IPS-20b (cell line): Measurements from ENCODE around the gene TRMT61A.

ENCODE experiments used
- H3K27ac ChIP-seq: one replicate; pipeline ENCODE4 v1.5.1; 2013; ENCODE audit warnings: low read length
- H3K27me3 ChIP-seq: 2 replicates; pipeline ENCODE4 v1.6.1; 2013; ENCODE audit warnings: mild to moderate bottlenecking, low read length, inconsistent platforms; ENCODE audit not compliant: insufficient read depth
- H3K36me3 ChIP-seq: 2 replicates; pipeline ENCODE4 v1.6.1; 2013; ENCODE audit warnings: low read depth, mild to moderate bottlenecking, inconsistent platforms, low read length, moderate library complexity; ENCODE audit not compliant: insufficient read depth
- H3K4me1 ChIP-seq: 2 replicates; pipeline ENCODE4 v1.6.1; 2013; ENCODE audit warnings: mild to moderate bottlenecking, control low read depth, inconsistent platforms, low read length, moderate library complexity; ENCODE audit not compliant: insufficient read depth
- H3K4me3 ChIP-seq: 2 replicates; pipeline ENCODE4 v1.5.1; 2013; ENCODE audit warnings: mild to moderate bottlenecking, low read length, inconsistent platforms
- H3K9ac ChIP-seq: 2 replicates; pipeline ENCODE4 v1.6.1; 2013; ENCODE audit warnings: low read depth, mild to moderate bottlenecking, inconsistent platforms, low read length, moderate library complexity
- H3K9me3 ChIP-seq: 2 replicates; pipeline ENCODE4 v1.6.1; 2013; ENCODE audit warnings: mild to moderate bottlenecking, low read depth, low read length, inconsistent platforms; ENCODE audit not compliant: insufficient read depth

Gene TRMT61A

GRCh38 chr14:103533137-103533998 is 4.4 kb downstream of the TRMT61A start:
- peaks cover 3% of the 10 kb centered on the region; the same call in 1 of the 2 replicates for H3K27me3 ChIP-seq
- no peak overlapping the region for H3K4me3 ChIP-seq
- H3K36me3 ChIP-seq: peaks cover 19% of the 10 kb centered on the region
- H3K9me3 ChIP-seq: no peaks in the 10 kb centered on the region
- no peak overlapping the region for H3K9ac ChIP-seq
- H3K27ac ChIP-seq: no peak overlapping the region
- H3K4me1 ChIP-seq: peaks cover 4% of the 10 kb centered on the region; the same call in 1 of the 2 replicates

DNA sequence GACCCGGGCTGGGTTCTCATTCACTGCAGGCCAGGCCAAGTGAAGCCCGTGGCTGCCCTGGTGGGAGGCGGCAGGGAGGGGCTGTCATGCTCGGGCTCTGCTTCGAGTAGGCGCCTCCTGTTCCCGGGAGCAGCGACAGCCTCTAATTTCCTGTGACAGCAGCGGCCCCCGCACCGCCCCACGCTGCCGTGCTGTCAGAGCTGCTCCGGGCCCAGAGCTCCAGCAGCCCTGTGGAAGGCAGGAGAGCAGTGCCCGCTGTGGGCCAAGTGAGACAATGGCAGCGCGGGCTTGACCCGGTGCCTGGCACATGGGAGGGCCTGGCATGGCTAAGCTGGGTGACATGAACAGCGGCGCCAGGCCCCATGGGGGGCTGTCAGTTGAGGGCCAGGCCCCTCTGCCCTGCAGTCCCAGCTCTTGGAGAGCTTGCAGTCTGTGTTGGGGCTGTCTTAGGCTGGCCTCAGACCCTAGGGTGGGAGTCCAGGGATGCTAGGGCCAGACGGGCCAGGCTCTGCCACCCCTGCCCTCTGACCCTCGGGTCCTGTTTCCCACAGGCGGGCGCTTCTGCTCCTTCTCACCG is 5.1 kb downstream of the TRMT61A start:
- H3K4me1 ChIP-seq: 0 out of 2 replicates have a peak, but pooled peaks cover 4% of the 10 kb centered on the region
- H3K36me3 ChIP-seq: peaks cover 19% of the 10 kb centered on the region
- no peak overlapping the region for H3K9ac ChIP-seq
- no peak overlapping the region for H3K4me3 ChIP-seq
- H3K27me3 ChIP-seq: peaks cover 8% of the 10 kb centered on the region; the same call in 1 of the 2 replicates
- H3K27ac ChIP-seq: no peak overlapping the region
- no peaks in the 10 kb centered on the region for H3K9me3 ChIP-seq

DNA sequence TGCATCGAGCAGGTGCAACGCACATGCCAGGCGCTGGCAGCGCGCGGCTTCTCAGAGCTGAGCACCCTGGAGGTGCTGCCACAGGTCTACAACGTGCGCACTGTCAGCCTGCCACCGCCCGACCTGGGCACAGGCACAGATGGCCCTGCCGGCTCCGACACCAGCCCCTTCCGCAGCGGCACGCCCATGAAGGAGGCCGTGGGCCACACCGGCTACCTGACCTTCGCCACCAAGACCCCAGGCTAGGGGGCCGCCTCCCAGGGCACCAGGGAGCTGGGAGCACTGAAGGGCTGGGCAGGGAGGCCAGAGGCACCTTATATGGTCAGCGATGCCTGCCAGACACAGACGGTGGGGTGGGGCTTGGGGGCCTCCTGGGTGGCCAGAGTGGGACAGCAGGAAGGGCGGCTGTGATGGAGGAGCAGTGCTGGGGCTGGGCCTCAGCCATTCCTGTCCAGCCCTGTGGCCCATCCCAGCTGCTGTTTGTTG is 5.6 kb downstream of the TRMT61A start:
- Histone ChIP-seq H3K36me3 (peaks cover 19% of the 10 kb centered on the region), H3K4me1 (0 out of 2 replicates have a peak, but pooled peaks cover 3% of the 10 kb centered on the region), H3K27ac (no peak overlapping the region), H3K4me3 (no peak overlapping the region), H3K9me3 (no peaks in the 10 kb centered on the region), H3K27me3 (peaks cover 13% of the 10 kb centered on the region; the same call in 1 of the 2 replicates), H3K9ac (no peak overlapping the region)

GRCh38 chr14:103535081-103535890 is 6.3 kb downstream of the TRMT61A start:
- no peak overlapping the region for H3K27ac ChIP-seq
- H3K4me1 ChIP-seq: no peaks in the 10 kb centered on the region
- H3K9me3 ChIP-seq: no peaks in the 10 kb centered on the region
- no peak overlapping the region for H3K9ac ChIP-seq
- peaks cover 13% of the 10 kb centered on the region; the same call in 1 of the 2 replicates for H3K27me3 ChIP-seq
- H3K36me3 ChIP-seq: peaks cover 19% of the 10 kb centered on the region
- H3K4me3 ChIP-seq: no peak overlapping the region

DNA sequence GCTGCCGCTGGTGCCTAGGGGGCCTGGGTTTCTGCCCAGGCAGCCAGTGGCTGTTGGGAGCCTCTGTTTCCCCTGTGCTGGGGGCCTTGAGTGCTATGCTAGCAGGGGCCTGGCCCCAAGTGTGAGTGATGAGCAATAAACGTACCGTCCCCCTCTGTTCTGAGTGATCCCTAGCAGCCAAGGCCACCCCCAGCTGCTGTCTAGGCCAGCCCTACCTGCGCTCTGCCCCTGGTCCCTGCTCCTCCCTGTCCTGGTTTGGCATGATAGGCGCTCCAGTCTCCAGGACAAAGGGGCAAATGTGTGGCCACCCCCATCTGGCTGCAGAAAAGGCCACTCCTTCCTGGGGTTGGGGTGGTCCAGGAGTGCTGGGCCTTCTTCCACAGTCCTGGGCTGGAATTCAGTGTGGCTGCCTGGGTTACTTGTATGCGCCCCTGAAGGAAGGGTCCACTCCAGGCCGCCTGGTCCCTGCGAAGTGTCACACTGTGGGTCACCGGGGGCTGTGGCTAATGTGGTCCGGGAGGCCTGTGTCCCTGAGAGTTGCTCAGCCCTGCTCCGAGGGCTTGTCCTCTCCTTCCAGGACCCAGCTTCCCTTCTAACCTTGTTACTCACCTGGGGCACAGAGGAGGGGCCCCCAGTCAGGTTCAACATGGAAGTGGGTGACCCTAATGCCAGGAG is 7.0 kb downstream of the TRMT61A start:
- Histone ChIP-seq H3K9me3 (no peaks in the 10 kb centered on the region), H3K27me3 (peaks cover 13% of the 10 kb centered on the region; the same call in 1 of the 2 replicates), H3K4me3 (no peak overlapping the region), H3K36me3 (peaks cover 14% of the 10 kb centered on the region), H3K4me1 (no peaks in the 10 kb centered on the region), H3K9ac (no peak overlapping the region), H3K27ac (no peak overlapping the region)

GRCh38 chr14:103536693-103537092 is 7.7 kb downstream of the TRMT61A start:
- H3K27ac ChIP-seq: no peak overlapping the region
- peaks cover 13% of the 10 kb centered on the region; the same call in 1 of the 2 replicates for H3K27me3 ChIP-seq
- H3K9ac ChIP-seq: no peak overlapping the region
- no peak overlapping the region for H3K4me3 ChIP-seq
- peaks cover 14% of the 10 kb centered on the region for H3K36me3 ChIP-seq
- peaks cover under 1% of the 10 kb centered on the region; the same call in 1 of the 2 replicates for H3K4me1 ChIP-seq
- H3K9me3 ChIP-seq: no peaks in the 10 kb centered on the region

DNA sequence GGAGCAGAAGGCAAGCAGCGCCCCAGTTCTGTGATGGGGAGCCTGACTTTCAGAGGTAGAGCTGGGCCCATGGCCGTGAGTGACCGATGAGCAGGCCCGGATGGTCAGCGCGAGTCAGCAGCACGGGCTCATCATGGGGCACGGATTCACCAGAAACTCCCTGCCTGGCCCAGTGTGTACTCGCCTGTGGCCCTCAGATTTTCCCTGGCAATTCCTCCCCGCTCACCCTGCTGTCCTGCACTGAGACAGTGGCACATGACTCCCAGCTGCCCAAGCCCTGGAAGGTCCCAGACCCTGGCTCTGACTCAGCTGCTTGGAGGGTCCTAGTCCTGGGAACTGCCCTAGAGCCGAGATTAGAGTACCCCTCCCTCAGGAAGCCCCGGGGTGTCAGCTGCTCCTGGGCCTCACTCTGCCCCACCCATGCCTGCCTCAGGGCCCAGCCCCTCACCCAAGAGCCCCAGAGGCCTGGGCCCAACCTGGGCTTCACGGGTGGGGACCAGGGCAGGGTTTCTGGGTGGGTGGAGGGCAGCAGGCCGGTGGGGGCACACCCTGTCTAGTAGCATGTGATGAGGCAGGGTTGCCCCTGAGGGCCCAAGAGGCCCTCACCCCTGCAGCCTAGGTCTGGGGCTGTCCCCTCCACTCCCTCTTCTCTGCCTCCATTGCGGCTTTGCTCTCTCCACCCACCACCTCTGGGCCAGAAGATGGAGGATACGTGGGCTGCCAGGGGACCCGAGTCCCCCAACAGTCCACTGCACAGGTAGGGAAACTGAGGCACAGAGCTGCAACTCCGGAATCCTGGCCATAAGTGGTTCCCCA is 8.4 kb downstream of the TRMT61A start:
- no peak overlapping the region for H3K9ac ChIP-seq
- H3K9me3 ChIP-seq: no peaks in the 10 kb centered on the region
- peaks cover 11% of the 10 kb centered on the region for H3K36me3 ChIP-seq
- H3K4me3 ChIP-seq: no peak overlapping the region
- H3K4me1 ChIP-seq: peaks cover 7% of the 10 kb centered on the region; the same call in 1 of the 2 replicates
- no peak overlapping the region for H3K27ac ChIP-seq
- peaks cover 13% of the 10 kb centered on the region; the same call in 1 of the 2 replicates for H3K27me3 ChIP-seq

DNA sequence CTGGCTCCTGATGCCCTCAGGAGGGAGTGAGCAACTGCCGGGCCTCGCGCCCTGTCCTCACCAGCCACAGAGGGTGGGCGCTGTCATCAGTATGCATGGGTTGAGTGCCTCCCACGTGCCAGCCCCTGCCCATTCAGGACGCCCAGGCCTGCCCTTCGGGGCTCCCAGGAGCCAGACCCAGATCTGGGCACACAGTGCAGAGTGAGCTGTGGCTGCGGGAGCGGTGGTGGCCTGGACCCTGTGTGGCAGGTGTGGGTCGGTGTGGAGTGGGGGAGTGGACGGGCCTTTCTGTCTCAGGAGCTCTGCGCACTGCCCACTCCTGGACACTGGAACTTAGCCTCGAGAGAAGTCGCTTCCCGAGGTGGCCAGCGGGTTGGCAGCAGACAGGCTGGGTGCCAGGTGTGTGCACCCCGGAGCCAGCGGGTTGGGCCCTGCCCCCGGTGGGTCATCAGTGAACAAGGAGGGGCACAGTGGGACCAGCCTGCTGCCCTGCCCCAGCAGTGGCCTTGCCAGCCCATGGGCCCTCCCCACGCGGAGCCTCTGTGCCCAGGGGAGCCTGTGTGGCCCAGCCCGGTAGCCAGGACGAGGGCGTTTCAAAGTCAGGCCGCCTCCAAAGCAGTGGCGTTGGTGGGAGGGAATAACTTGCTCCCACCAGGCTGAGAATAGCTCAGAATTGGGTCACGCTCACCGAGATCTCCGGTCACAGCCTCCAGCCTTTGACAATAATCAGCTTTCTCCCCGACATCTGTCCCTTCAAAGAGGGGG is 9.5 kb downstream of the TRMT61A start:
- Histone ChIP-seq H3K27me3 (peaks cover 13% of the 10 kb centered on the region; the same call in 1 of the 2 replicates), H3K9ac (no peak overlapping the region), H3K27ac (no peak overlapping the region), H3K9me3 (no peaks in the 10 kb centered on the region), H3K4me3 (no peak overlapping the region), H3K4me1 (peaks cover 14% of the 10 kb centered on the region; the same call in 1 of the 2 replicates), H3K36me3 (0 out of 2 replicates have a peak, but pooled peaks cover 8% of the 10 kb centered on the region)

- Histone ChIP-seq H3K9me3 (no peaks in the 10 kb centered on the region), H3K4me1 (peaks cover 17% of the 10 kb centered on the region; the same call in 1 of the 2 replicates), H3K27me3 (peaks cover 13% of the 10 kb centered on the region; the same call in 1 of the 2 replicates), H3K9ac (no peak overlapping the region), H3K36me3 (0 out of 2 replicates have a peak, but pooled peaks cover 8% of the 10 kb centered on the region), H3K27ac (no peak overlapping the region), H3K4me3 (no peak overlapping the region)
Measured at GRCh38 chr14:103539056-103539825, 10.2 kb downstream of the TRMT61A start.
